Transverse colon (tissue), 4 donors: ENCODE data around the gene B4GALT5.
A peak's percentile ranks its signal among the peaks of the same experiment; 100 is the strongest.

ENCODE experiments used
- POLR2AphosphoS5 ChIP-seq, 3 donors: sonication (generic); formaldehyde crosslinking; IDR thresholded peaks; one replicate each; pipeline ENCODE4 v1.6.1; 2016; ENCODE audit warnings: antibody characterized with exemption in 3 of 3
- TF ChIP-seq, protein P1 (sequence below), 5 experiments: fragments of 200-600 bp in 3 of 5; fragments of 450-650 bp in 2 of 5; sonication (generic) in 3 of 5; IDR thresholded peaks; 1 replicate in 2 of 5; 2 replicates in 3 of 5; pipeline ENCODE4 v1.5.1; 2016 to 2017; ENCODE audit warnings: antibody characterized with exemption in 5 of 5, inconsistent platforms in 3 of 5, mild to moderate bottlenecking in 2 of 5, moderate library complexity in 1 of 5

DNA sequence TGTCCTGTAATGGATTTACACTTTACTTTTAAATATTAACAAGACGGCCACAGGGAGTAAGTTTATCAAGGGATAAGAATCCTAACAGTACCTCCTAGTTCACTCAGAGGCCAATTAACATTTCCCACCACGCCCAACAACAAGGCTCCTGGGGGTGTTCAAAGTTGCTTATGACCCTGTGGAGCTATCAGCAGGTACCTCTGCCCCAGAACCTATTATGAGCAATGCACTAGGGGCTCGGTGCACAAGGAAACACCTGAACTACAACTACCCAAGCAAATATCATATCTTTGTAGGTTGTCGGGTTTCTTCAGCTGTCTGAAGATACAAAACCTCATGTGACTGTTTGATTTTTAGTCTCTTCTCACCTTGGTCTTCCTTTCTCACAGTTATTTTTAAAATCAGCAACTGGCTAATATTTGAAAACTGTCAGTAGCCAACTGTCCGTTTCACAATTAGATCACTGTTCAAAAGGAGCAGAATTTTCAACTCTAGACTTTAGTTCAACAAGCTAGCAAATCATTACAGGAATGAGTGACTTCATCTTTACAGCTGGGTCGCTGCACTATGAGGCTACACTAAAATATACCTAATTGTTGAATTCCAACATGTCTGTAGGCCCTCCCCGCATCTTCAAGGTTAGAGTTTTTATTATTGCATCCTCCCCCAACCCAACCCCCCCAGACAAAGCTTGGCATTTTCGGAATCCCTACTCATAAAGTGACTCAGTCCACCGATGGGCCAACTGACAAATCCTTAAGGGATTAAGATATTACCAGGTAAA is 38.1 kb downstream of the B4GALT5 start:
- TF ChIP-seq, protein P1, sequence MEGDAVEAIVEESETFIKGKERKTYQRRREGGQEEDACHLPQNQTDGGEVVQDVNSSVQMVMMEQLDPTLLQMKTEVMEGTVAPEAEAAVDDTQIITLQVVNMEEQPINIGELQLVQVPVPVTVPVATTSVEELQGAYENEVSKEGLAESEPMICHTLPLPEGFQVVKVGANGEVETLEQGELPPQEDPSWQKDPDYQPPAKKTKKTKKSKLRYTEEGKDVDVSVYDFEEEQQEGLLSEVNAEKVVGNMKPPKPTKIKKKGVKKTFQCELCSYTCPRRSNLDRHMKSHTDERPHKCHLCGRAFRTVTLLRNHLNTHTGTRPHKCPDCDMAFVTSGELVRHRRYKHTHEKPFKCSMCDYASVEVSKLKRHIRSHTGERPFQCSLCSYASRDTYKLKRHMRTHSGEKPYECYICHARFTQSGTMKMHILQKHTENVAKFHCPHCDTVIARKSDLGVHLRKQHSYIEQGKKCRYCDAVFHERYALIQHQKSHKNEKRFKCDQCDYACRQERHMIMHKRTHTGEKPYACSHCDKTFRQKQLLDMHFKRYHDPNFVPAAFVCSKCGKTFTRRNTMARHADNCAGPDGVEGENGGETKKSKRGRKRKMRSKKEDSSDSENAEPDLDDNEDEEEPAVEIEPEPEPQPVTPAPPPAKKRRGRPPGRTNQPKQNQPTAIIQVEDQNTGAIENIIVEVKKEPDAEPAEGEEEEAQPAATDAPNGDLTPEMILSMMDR (IDR thresholded peaks at IDR 0.05), result no peak
- peak in 2 of 3 donors; percentile 42 to 58 for TF ChIP-seq POLR2AphosphoS5 (IDR thresholded peaks at IDR 0.05)
